ENCODE data around the gene MSH3.
"Not testable (repeated sequence)": the region's sequence is repeated elsewhere in the genome, so short reads cannot be mapped to it uniquely, and the experiment has no call there.

Gene MSH3

DNA sequence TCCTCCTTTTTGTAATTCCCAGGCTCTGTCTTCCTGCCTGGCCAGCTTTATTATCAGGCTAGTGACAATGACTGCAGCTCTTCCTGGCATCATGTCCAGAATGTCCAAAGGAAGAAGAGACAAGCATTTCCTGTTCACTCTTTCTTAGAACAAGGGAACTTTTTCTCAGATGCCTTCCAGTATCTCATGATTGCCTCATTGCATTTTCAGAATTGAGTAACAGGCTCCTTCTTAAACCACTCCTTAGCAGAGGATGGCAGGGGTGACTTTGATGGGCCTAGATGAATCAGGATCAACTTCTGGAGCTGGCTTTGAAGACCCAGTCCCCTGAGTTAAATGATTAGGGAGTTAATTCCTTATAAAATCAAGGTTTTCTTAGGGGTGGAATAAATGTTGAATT lies 212.8 kb downstream of the MSH3 start:
- no peak overlapping the region for H3K4me3 ChIP-seq (ENCODE audit: low read depth, low read length)
- TF ChIP-seq, protein P1, sequence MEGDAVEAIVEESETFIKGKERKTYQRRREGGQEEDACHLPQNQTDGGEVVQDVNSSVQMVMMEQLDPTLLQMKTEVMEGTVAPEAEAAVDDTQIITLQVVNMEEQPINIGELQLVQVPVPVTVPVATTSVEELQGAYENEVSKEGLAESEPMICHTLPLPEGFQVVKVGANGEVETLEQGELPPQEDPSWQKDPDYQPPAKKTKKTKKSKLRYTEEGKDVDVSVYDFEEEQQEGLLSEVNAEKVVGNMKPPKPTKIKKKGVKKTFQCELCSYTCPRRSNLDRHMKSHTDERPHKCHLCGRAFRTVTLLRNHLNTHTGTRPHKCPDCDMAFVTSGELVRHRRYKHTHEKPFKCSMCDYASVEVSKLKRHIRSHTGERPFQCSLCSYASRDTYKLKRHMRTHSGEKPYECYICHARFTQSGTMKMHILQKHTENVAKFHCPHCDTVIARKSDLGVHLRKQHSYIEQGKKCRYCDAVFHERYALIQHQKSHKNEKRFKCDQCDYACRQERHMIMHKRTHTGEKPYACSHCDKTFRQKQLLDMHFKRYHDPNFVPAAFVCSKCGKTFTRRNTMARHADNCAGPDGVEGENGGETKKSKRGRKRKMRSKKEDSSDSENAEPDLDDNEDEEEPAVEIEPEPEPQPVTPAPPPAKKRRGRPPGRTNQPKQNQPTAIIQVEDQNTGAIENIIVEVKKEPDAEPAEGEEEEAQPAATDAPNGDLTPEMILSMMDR (IDR thresholded peaks at IDR 0.05; ENCODE audit: borderline replicate concordance, insufficient read depth, low read depth, low read length) = no peak

DNA sequence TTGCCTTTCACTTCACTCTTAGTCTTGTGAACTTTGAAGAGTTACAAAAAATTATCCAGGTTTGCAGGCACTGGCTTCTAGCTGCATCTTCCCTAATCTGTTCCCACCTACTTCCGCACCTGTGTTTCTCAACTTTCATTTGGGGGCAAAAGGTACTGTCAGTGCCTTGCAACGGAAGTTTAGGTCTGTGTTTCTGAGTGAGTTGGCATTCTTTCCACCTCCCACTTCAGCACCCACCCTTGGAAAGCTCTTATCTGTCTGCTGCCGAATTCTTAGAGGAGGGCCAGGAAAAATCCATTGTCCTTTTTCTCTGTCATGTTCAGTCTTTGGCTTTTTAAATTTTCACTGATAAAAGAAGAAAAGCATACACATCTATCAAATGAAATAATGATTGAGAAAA lies 216.0 kb downstream of the MSH3 start:
- H3K4me3 ChIP-seq (ENCODE audit: low read depth, low read length) = no peak overlapping the region
- TF ChIP-seq, protein P1 (IDR thresholded peaks at IDR 0.05; ENCODE audit: borderline replicate concordance, insufficient read depth, low read depth, low read length) = no peak

DNA sequence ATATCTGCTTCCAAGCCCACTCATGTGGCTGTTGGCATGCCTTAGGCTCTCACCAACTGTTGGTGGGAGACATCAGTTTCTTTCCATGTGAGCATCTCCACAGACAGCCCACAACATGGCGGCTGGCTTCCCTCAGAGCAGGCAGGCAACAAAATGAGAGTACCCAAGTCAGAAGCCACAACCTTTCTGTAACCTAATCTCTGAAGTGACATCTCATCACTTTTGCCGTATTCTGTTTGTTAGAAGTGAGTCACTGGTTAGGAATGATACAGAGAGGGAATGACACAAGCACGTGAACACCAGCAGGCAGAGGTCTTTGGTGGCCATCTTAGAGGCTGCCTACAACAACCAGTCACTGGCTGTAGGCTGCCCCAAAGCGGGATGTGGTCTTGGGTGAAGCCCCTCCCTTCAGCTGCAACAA lies 217.1 kb downstream of the MSH3 start:
- TF ChIP-seq, protein P1 (IDR thresholded peaks at IDR 0.05; ENCODE audit: borderline replicate concordance, insufficient read depth, low read depth, low read length) = no peak
- H3K4me3 ChIP-seq (ENCODE audit: low read depth, low read length) = no peak overlapping the region

DNA sequence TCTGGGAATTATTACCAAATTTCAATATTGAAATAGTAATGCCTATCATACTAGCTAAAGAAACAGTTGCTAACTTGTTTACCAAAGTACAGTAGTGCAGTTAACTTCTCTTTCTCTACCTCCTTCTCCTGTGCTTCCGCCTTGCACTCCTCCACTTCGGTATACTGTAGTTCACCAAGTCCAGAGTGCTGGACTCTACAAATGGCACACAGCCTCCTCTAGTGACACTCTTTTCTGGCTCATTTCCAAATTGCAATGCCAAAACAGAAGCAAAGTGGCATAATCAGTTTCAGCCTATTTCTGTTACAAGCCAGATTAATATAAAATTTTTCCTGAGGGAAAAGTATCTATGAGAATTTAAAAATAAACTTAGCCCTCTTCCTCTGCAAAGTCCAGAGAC lies 219.7 kb downstream of the MSH3 start:
- H3K4me3 ChIP-seq (ENCODE audit: low read depth, low read length) = no peak overlapping the region

DNA sequence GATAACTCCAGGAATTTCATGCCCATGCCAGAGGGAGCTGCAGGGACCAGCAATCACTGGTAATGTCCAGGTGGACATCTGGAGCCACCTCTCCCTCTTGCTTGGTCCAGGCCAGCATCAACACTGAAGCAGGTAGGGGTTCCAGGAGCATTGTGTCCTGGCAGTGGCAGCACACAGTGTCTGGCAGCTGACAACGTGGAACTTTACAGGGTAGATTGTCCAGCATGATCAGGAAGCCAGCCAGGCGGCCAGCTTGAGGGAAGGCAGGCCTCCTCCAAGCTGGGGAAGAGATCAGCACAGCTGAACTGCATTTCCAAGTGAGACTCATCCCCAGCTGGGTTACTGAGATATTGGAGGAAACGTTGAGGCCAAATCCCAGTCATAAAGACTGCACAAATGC lies 223.1 kb downstream of the MSH3 start:
- TF ChIP-seq, protein P1 (IDR thresholded peaks at IDR 0.05; ENCODE audit: borderline replicate concordance, insufficient read depth, low read depth, low read length) = no peak

More for the DNA sequence above, 219.7 kb downstream of the MSH3 start:
- TF ChIP-seq, protein P1 (IDR thresholded peaks at IDR 0.05; ENCODE audit: borderline replicate concordance, insufficient read depth, low read depth, low read length) = no peak

DNA sequence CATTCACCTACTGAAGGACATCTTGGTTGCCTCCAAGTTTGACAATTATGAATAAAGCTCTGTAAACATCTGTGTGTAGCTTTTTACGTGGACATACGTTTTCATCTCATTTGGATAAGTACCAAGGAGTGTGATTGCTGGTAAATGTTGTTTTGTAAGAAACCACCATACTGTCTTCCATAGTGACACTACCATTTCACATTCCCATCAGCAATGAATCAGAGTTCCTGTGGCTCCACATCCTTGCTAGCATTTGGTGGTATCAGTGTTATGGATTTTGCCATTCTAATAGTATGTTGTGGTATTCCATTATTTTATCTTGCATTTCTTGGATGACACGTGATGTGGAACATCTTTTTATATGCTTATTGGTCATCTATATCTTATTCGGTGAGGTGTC lies 227.3 kb downstream of the MSH3 start:
- H3K4me3 ChIP-seq (ENCODE audit: low read depth, low read length) = no peak overlapping the region
- TF ChIP-seq, protein P1 (IDR thresholded peaks at IDR 0.05; ENCODE audit: borderline replicate concordance, insufficient read depth, low read depth, low read length) = no peak

More for the DNA sequence above, 223.1 kb downstream of the MSH3 start:
- H3K4me3 ChIP-seq (ENCODE audit: low read depth, low read length) = no peak overlapping the region

DNA sequence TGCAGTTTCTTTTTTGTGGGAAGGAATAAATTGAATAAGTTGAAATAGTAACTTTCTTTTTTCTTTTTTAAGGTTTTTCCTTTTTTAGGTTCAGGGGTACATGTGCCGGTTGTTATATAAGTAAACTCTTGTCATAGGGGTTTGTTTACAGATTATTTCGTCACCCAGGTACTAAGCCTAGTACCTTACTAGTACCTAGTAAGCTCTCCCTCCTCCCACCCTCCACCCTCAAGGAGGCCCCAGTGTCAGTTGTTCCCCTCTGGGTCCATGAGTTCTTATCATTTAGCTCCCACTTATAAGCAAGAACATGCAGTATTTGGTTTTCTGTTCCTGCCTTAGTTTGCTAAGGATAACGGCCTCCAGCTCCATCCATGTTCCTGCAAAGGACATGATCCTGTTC lies 228.9 kb downstream of the MSH3 start:
- not testable (repeated sequence) for H3K4me3 ChIP-seq (ENCODE audit: low read depth, low read length)

All from GM12875 (cell line).